ENCODE results near the gene DNMT1.
"Not testable (repeated sequence)": the region's sequence is repeated elsewhere in the genome, so short reads cannot be mapped to it uniquely, and the experiment has no call there.

Gene DNMT1

GRCh38 chr19:10182076-10182475 lies 12.7 kb downstream of the DNMT1 start:
- DNase-seq, result no peak

- DNase-seq, result no peak
Observed at GRCh38 chr19:10180459-10180858, 14.3 kb downstream of the DNMT1 start.

- DNase-seq, result not testable (repeated sequence)
Observed at GRCh38 chr19:10180024-10180423, 14.7 kb downstream of the DNMT1 start.

GRCh38 chr19:10173527-10173926 lies 21.2 kb downstream of the DNMT1 start:
- DNase-seq, result no peak

GRCh38 chr19:10168386-10168948 lies 26.3 kb downstream of the DNMT1 start:
- DNase-seq, result no peak

- no peak for DNase-seq
Observed at GRCh38 chr19:10167459-10167858, 27.3 kb downstream of the DNMT1 start.

GRCh38 chr19:10166501-10166900 lies 28.3 kb downstream of the DNMT1 start:
- DNase-seq, result not testable (repeated sequence)

GRCh38 chr19:10166046-10166445 lies 28.7 kb downstream of the DNMT1 start:
- DNase-seq, result no peak

GRCh38 chr19:10163536-10163935 lies 31.2 kb downstream of the DNMT1 start:
- DNase-seq, result no peak

- no peak for DNase-seq
Observed at GRCh38 chr19:10159610-10160009, 35.1 kb downstream of the DNMT1 start.

- DNase-seq, result no peak
Observed at GRCh38 chr19:10158485-10158884, 36.3 kb downstream of the DNMT1 start.

GRCh38 chr19:10158071-10158470 lies 36.7 kb downstream of the DNMT1 start:
- no peak for DNase-seq

- DNase-seq, result no peak
Observed at GRCh38 chr19:10155839-10156238, 38.9 kb downstream of the DNMT1 start.

GRCh38 chr19:10152100-10152499 lies 42.7 kb downstream of the DNMT1 start:
- no peak for DNase-seq

- no peak for DNase-seq
Observed at GRCh38 chr19:10151521-10151920, 43.2 kb downstream of the DNMT1 start.

- no peak for DNase-seq
Observed at GRCh38 chr19:10149427-10149826, 45.3 kb downstream of the DNMT1 start.

- no peak for DNase-seq
Observed at GRCh38 chr19:10146142-10146541, 48.6 kb downstream of the DNMT1 start.

- DNase-seq, result no peak
Observed at GRCh38 chr19:10145031-10145430, 49.7 kb downstream of the DNMT1 start.

GRCh38 chr19:10144361-10144760 lies 50.4 kb downstream of the DNMT1 start:
- no peak for DNase-seq

- no peak for DNase-seq
Observed at GRCh38 chr19:10143681-10144080, 51.1 kb downstream of the DNMT1 start.

- no peak for DNase-seq
Observed at GRCh38 chr19:10142701-10143375, 51.9 kb downstream of the DNMT1 start.

GRCh38 chr19:10141973-10142372 lies 52.8 kb downstream of the DNMT1 start:
- no peak for DNase-seq

- DNase-seq, result no peak
Observed at GRCh38 chr19:10141479-10141878, 53.3 kb downstream of the DNMT1 start.

GRCh38 chr19:10139952-10140351 lies 54.8 kb downstream of the DNMT1 start:
- DNase-seq, result no peak
